Kidney (tissue), 14 donors: Measurements from ENCODE around the gene FBXW9. TPM values are rescaled to one million over a fixed set of nuclear protein-coding genes. Genes with fewer than 3 reads are reported as not detected.
A peak's percentile ranks its signal among the peaks of the same experiment; 100 is the strongest.

ENCODE experiments used
- DNase-seq, 5 donors: peaks; one replicate each; pipeline ENCODE4 v3.0.0-alpha.2; 2013 to 2020
- FAIRE-seq: peaks from 2 replicates; lab custom pipeline; 2012; peaks lifted over from hg19 to GRCh38; lab: Jason Lieb, UNC
- H3K27ac ChIP-seq, 2 donors: one replicate each; pipeline ENCODE4 v1.7.0; 2013; ENCODE audit warnings: low read depth in 2 of 2, low read length in 2 of 2, inconsistent platforms in 1 of 2
- H3K27me3 ChIP-seq: one replicate; pipeline ENCODE4 v1.7.1; 2013; ENCODE audit warnings: low read length, inconsistent platforms; ENCODE audit not compliant: control insufficient read depth, insufficient read depth
- H3K36me3 ChIP-seq, 3 donors: one replicate each; pipeline versions ENCODE4 v1.7.0 to v1.7.1; 2013; ENCODE audit warnings: low read length in 3 of 3, control low read depth in 1 of 3, inconsistent platforms in 1 of 3; ENCODE audit not compliant: insufficient read depth in 3 of 3, control insufficient read depth in 2 of 3
- H3K4me1 ChIP-seq, 3 donors: one replicate each; pipeline versions ENCODE4 v1.7.0 to v1.7.1; 2013; ENCODE audit warnings: low read length in 3 of 3, inconsistent platforms in 1 of 3, low read depth in 1 of 3; ENCODE audit not compliant: control insufficient read depth in 2 of 3, insufficient read depth in 2 of 3
- H3K4me3 ChIP-seq, 3 donors: one replicate each; pipeline versions ENCODE4 v1.7.0 to v1.8.1; 2013; ENCODE audit warnings: low read length in 3 of 3, control low read depth in 1 of 3, inconsistent platforms in 1 of 3
- H3K9ac ChIP-seq, 3 donors: one replicate each; pipeline versions ENCODE4 v1.7.0 to v1.7.1; 2013; ENCODE audit warnings: low read length in 3 of 3, control low read depth in 1 of 3, inconsistent platforms in 1 of 3
- H3K9me3 ChIP-seq, 3 donors: one replicate each; pipeline versions ENCODE4 v1.7.0 to v1.7.1; 2013; ENCODE audit warnings: low read length in 3 of 3, control low read depth in 1 of 3, inconsistent platforms in 1 of 3; ENCODE audit not compliant: control insufficient read depth in 2 of 3, insufficient read depth in 1 of 3
- CTCF ChIP-seq: IDR thresholded peaks from 3 replicates; pipeline ENCODE4 v1.5.1; 2012; ENCODE audit warnings: mild to moderate bottlenecking, moderate library complexity, borderline replicate concordance; ENCODE audit not compliant: insufficient read depth; ENCODE audit errors: extremely low read depth
- intact Hi-C: fragments of 100-400 bp; cut with DNase I; formaldehyde crosslinking; loops from one replicate; pipeline ENCODE4 v1.11.1; 2022
- polyA plus RNA-seq: library from polyadenylated mRNA; stranded (reverse); fragments of 350-450 nt; fragmentation: Illumina TruSeq; extraction: RNeasy Lipid Tissue Mini Kit (QIAGEN cat#74804); gene quantifications from one replicate; pipeline ENCODE4 v1.2.3, GENCODE V29; 2014; ENCODE audit warnings: low read depth, low replicate concordance; ENCODE audit not compliant: insufficient read depth
- total RNA-seq: library from RNA; stranded (reverse); fragmentation: NEBNext Ultra II Directional; extraction: Animal tissue kit (Norgen Biotek cat#: 25700); gene quantifications from one replicate; pipeline ENCODE4 v1.2.1, GENCODE V29; 2021
- donor health status: control.
- donor health status: control.
- donor health status: control.
- donor health status: control.
- donor health status: control.
- donor health status: DM: yes; HTN: yes; CAD: no.
- donor health status: Normal renal cell carcinoma (clear cell type).

Gene FBXW9
- total and polyA plus RNA-seq, 2 donors from 2014 or later: 11.4 to 14.9 TPM

GRCh38 chr19:12652219-12652618 lies 44.2 kb downstream of the FBXW9 start:
- H3K9me3 ChIP-seq: no peaks in the 10 kb centered on the region
- no peak for TF ChIP-seq CTCF
- no peak for FAIRE-seq
- H3K9ac ChIP-seq: no peak overlapping the region
- peaks cover 0 to 4% (median 0%) of the 10 kb centered on the region in 3 donors for H3K4me1 ChIP-seq
- no peak overlapping the region for H3K27ac ChIP-seq
- DNase-seq: peak in 1 of 5 donors; percentile 7
- peaks cover 0 to 10% (median 6%) of the 10 kb centered on the region in 3 donors for H3K36me3 ChIP-seq
- H3K27me3 ChIP-seq: no peaks in the 10 kb centered on the region
- intact Hi-C loops: no loop called here
- H3K4me3 ChIP-seq: no peak overlapping the region

- H3K4me3 ChIP-seq: no peak overlapping the region
- TF ChIP-seq CTCF: no peak
- H3K27me3 ChIP-seq: no peaks in the 10 kb centered on the region
- intact Hi-C loops: no loop called here
- DNase-seq: peak in 1 of 5 donors; percentile 54
- FAIRE-seq: no peak
- H3K9ac ChIP-seq: no peak overlapping the region
- no peak overlapping the region for H3K27ac ChIP-seq
- no peaks in the 10 kb centered on the region for H3K9me3 ChIP-seq
- peaks cover 0 to under 1% (median 0%) of the 10 kb centered on the region in 3 donors for H3K36me3 ChIP-seq
- peaks cover 0 to 4% (median 0%) of the 10 kb centered on the region in 3 donors for H3K4me1 ChIP-seq
Observed at GRCh38 chr19:12649941-12650340, 46.5 kb downstream of the FBXW9 start.

- Histone ChIP-seq H3K27ac (no peak overlapping the region), H3K9me3 (no peaks in the 10 kb centered on the region), H3K27me3 (no peaks in the 10 kb centered on the region), H3K4me3 (peak overlapping the region in 1 of 3 donors; percentile 47), H3K4me1 (peaks cover 0 to 4% (median 0%) of the 10 kb centered on the region in 3 donors), H3K36me3 (no peaks in the 10 kb centered on the region), H3K9ac (peak overlapping the region in 1 of 3 donors; percentile 19)
- DNase-seq (peak in 3 of 5 donors; percentile 28 to 72 (median 71)), FAIRE-seq (no peak)
- intact Hi-C loops: no loop called here
- peak; percentile 19 for TF ChIP-seq CTCF
Observed at GRCh38 chr19:12648088-12648487, 48.3 kb downstream of the FBXW9 start.

GRCh38 chr19:12647490-12648071 lies 48.9 kb downstream of the FBXW9 start:
- Histone ChIP-seq H3K27ac (no peak overlapping the region), H3K9ac (no peak overlapping the region), H3K27me3 (no peaks in the 10 kb centered on the region), H3K9me3 (no peaks in the 10 kb centered on the region), H3K4me1 (peaks cover 0 to 4% (median 0%) of the 10 kb centered on the region in 3 donors), H3K36me3 (no peaks in the 10 kb centered on the region), H3K4me3 (peak overlapping the region in 2 of 3 donors; percentile 45 to 47)
- FAIRE-seq (no peak), DNase-seq (peak; percentile 76 to 93 (median 88))
- intact Hi-C loops: no loop called here
- peak; percentile 1 for TF ChIP-seq CTCF
